B cell (primary cell): ENCODE measurements around the gene AZIN2. TPM values are rescaled to one million over a fixed set of nuclear protein-coding genes. Genes with fewer than 3 reads are reported as not detected.
A peak's percentile ranks its signal among the peaks of the same experiment; 100 is the strongest.

Experiments used
- ATAC-seq: fragments of 200-7000 bp; cut with Tn5 transposase; one replicate; pipeline ENCODE4 v1.10.0; 2021; ENCODE audit warnings: low read depth, mild to moderate bottlenecking, moderate number of reproducible peaks, moderate library complexity
- CTCF ChIA-PET: fragments of 350-600 bp; sonication (Branson Sonifier 250); formaldehyde crosslinking; loops from one replicate; lab custom pipeline; 2021; ENCODE audit warnings: antibody characterized with exemption, inconsistent platforms; lab: Charles Lee
- POLR2A ChIA-PET: fragments of 350-600 bp; sonication (Branson Sonifier 250); formaldehyde crosslinking; loops from one replicate; lab custom pipeline; 2021; ENCODE audit warnings: antibody characterized with exemption; lab: Charles Lee
- DNase-seq: peaks from one replicate; pipeline ENCODE4 v3.0.0; 2013
- H2AFZ ChIP-seq: 2 replicates; pipeline ENCODE4 v1.6.1; 2012; ENCODE audit warnings: mild to moderate bottlenecking, low read depth, low read length; ENCODE audit not compliant: insufficient read depth, poor library complexity, severe bottlenecking
- H3K27ac ChIP-seq, 2 donors: 1 replicate in 1 of 2; 2 replicates in 1 of 2; pipeline ENCODE4 v1.5.1; 2012 to 2013; ENCODE audit warnings: low read length in 2 of 2, mild to moderate bottlenecking in 2 of 2, moderate library complexity in 1 of 2
- H3K27me3 ChIP-seq, 4 experiments: fragments of 200-600 bp in 1 of 4; sonication (generic) in 1 of 4; replicated peaks in 1 of 4; 1 replicate in 2 of 4; 2 replicates in 2 of 4; pipeline versions ENCODE4 v1.6.1 to v1.7.0; 2013 to 2016; ENCODE audit warnings: low read length in 3 of 4, mild to moderate bottlenecking in 2 of 4, mixed read lengths in 1 of 4, moderate library complexity in 1 of 4; ENCODE audit not compliant: insufficient read depth in 4 of 4, control insufficient read depth in 3 of 4; ENCODE audit errors: control extremely low read depth in 1 of 4
- H3K36me3 ChIP-seq, 2 experiments: replicated peaks in 1 of 2; 1 replicate in 1 of 2; 2 replicates in 1 of 2; pipeline versions ENCODE4 v1.6.1 to v1.7.1; 2013; ENCODE audit warnings: low read length in 1 of 2; ENCODE audit not compliant: insufficient read depth in 2 of 2, control insufficient read depth in 1 of 2; ENCODE audit errors: control extremely low read depth in 1 of 2, extremely low read depth in 1 of 2
- H3K4me1 ChIP-seq, 2 donors: fragments of 200-600 bp in 1 of 2; sonication (generic) in 1 of 2; 1 replicate in 1 of 2; 2 replicates in 1 of 2; pipeline versions ENCODE4 v1.5.1 to v1.6.1; 2013 to 2017; ENCODE audit warnings: low read length in 2 of 2; ENCODE audit not compliant: control insufficient read depth in 2 of 2, insufficient read depth in 2 of 2
- H3K4me2 ChIP-seq: replicated peaks from 2 replicates; pipeline ENCODE3; 2012; ENCODE audit warnings: mild to moderate bottlenecking, low read depth, low read length; ENCODE audit not compliant: poor library complexity, severe bottlenecking
- H3K4me3 ChIP-seq, 5 experiments: fragments of 200-600 bp in 1 of 5; sonication (generic) in 1 of 5; 1 replicate in 3 of 5; 2 replicates in 2 of 5; pipeline versions ENCODE4 v1.5.1 to v1.7.0; 2011 to 2016; ENCODE audit warnings: low read length in 4 of 5, mild to moderate bottlenecking in 4 of 5, low read depth in 2 of 5, control low read depth in 1 of 5, moderate library complexity in 1 of 5; ENCODE audit not compliant: insufficient read depth in 1 of 5; ENCODE audit errors: control extremely low read depth in 1 of 5, extremely low read depth in 1 of 5
- H3K79me2 ChIP-seq: fragments of 200-600 bp; sonication (generic); one replicate; pipeline ENCODE4 v1.6.0; 2016; ENCODE audit warnings: low read length; ENCODE audit not compliant: control insufficient read depth, insufficient read depth
- H3K9ac ChIP-seq: fragments of 200-600 bp; sonication (generic); 2 replicates; pipeline ENCODE4 v1.6.1; 2017; ENCODE audit warnings: mild to moderate bottlenecking, low read length, moderate library complexity
- H3K9me3 ChIP-seq, 3 donors: one replicate each; pipeline versions ENCODE4 v1.6.1 to v1.7.1; 2013; ENCODE audit warnings: low read length in 2 of 3; ENCODE audit not compliant: control insufficient read depth in 2 of 3, insufficient read depth in 1 of 3; ENCODE audit errors: control extremely low read depth in 1 of 3
- H4K20me1 ChIP-seq: 2 replicates; pipeline ENCODE4 v1.6.0; 2012; ENCODE audit warnings: mild to moderate bottlenecking, low read length; ENCODE audit not compliant: insufficient read depth, control insufficient read depth, poor library complexity, severe bottlenecking
- H3K27ac Mint-ChIP-seq: one replicate; pipeline ENCODE4 v1.8.0; 2021; ENCODE audit warnings: mixed read lengths
- H3K27me3 Mint-ChIP-seq: one replicate; pipeline ENCODE4 v1.8.0; 2021; ENCODE audit warnings: mixed read lengths
- H3K4me1 Mint-ChIP-seq: one replicate; pipeline ENCODE4 v1.8.0; 2021; ENCODE audit warnings: mixed read lengths
- H3K4me3 Mint-ChIP-seq: one replicate; pipeline ENCODE4 v1.8.0; 2021; ENCODE audit warnings: mixed read lengths
- H3K9me3 Mint-ChIP-seq: one replicate; pipeline ENCODE4 v1.8.0; 2022; ENCODE audit warnings: mixed read lengths; ENCODE audit not compliant: insufficient read depth
- CTCF ChIP-seq: fragments of 200-600 bp; IDR thresholded peaks from one replicate; pipeline ENCODE4 v1.8.0; 2022; ENCODE audit warnings: antibody characterized with exemption, mild to moderate bottlenecking
- EZH2 ChIP-seq: IDR thresholded peaks from 2 replicates; pipeline ENCODE4 v1.6.1; 2012; ENCODE audit warnings: borderline replicate concordance, low read depth, mild to moderate bottlenecking, moderate library complexity, low read length; ENCODE audit not compliant: insufficient read depth, poor library complexity, severe bottlenecking
- WGBS: methylation state at CpG from one replicate; pipeline ENCODE4 v1.1.5; 2013; ENCODE audit warnings: missing lambda C conversion rate; ENCODE audit not compliant: insufficient coverage; 5-methylcytosine and 5-hydroxymethylcytosine counted together
- intact Hi-C: fragments of 100-400 bp; cut with micrococcal nuclease; formaldehyde crosslinking; loops from one replicate; pipeline ENCODE4 v1.10.0; 2022
- polyA plus RNA-seq: library from polyadenylated mRNA; depleted of rRNA; stranded (reverse); fragments of >200 nt; gene quantifications from 2 replicates; pipeline ENCODE4 v1.2.3, GENCODE V29; 2012
- total RNA-seq, 2 donors: library from RNA; stranded (reverse); fragments of 120-200 nt in 1 of 2; gene quantifications; 1 replicate in 1 of 2; 2 replicates in 1 of 2; pipeline versions ENCODE4 v1.2.3 to v1.2.4, GENCODE V29; 2013 to 2022

The AZIN2 gene
- total and polyA plus RNA-seq, 2 donors (not counting 1 experiment from before 2014, with no cell fraction given): 0.33 to 5.9 TPM

- Histone ChIP-seq H3K27me3 (no peaks in the 10 kb centered on the region), H3K9ac (no peak overlapping the region), H3K4me3 (no peak overlapping the region), H3K4me1 (peaks cover 0 to 5% of the 10 kb centered on the region in 2 donors), H2AFZ (no peak overlapping the region), H3K4me2 (no peak overlapping the region), H3K9me3 (no peaks in the 10 kb centered on the region), H4K20me1 (peaks cover 4% of the 10 kb centered on the region), H3K27ac (no peak overlapping the region), H3K36me3 (peaks cover 2 to 15% of the 10 kb centered on the region in 2 experiments), H3K79me2 (no peaks in the 10 kb centered on the region)
- DNase-seq (no peak), ATAC-seq (no peak)
- no peak for TF ChIP-seq EZH2
- TF ChIP-seq CTCF: no peak
- Mint-ChIP-seq H3K27me3 (no peaks in the 10 kb centered on the region), H3K9me3 (no peaks in the 10 kb centered on the region), H3K4me1 (peaks cover 5% of the 10 kb centered on the region), H3K27ac (no peak overlapping the region), H3K4me3 (no peak overlapping the region)
- ChIA-PET CTCF (no interaction called here), POLR2A (interaction anchor here (0.6 kb wide), 1 partner anchor 34 kb away, joined by 4 read pairs; no protein-coding TSS in a partner anchor)
- 97% methylated on average over 30 of the region's 30 CpGs for WGBS
- intact Hi-C loops: no loop called here
These were observed 66.5 kb downstream of the AZIN2 start for GRCh38 chr1:33147275-33147996.

GRCh38 chr1:33147997-33148314 is 67.0 kb downstream of the AZIN2 start:
- POLR2A ChIA-PET: interaction anchor here (0.6 kb wide), 1 partner anchor 33 kb away, joined by 4 read pairs; no protein-coding TSS in a partner anchor
- peaks cover 2 to 15% of the 10 kb centered on the region in 2 experiments for H3K36me3 ChIP-seq
- TF ChIP-seq EZH2 (no peak), CTCF (no peak)
- CTCF ChIA-PET: no interaction called here
- no peak overlapping the region for H3K9ac ChIP-seq
- Mint-ChIP-seq H3K4me1 (peaks cover 7% of the 10 kb centered on the region), H3K27ac (peak overlapping the region; percentile 20), H3K4me3 (no peak overlapping the region), H3K9me3 (no peaks in the 10 kb centered on the region), H3K27me3 (no peaks in the 10 kb centered on the region)
- H3K4me2 ChIP-seq: no peak overlapping the region
- H4K20me1 ChIP-seq: peaks cover 4% of the 10 kb centered on the region
- no CpG with 5 or more reads among the region's 3 CpGs for WGBS
- no peak overlapping the region for H3K27ac ChIP-seq
- no peak for ATAC-seq
- intact Hi-C loops: no loop called here
- no peaks in the 10 kb centered on the region for H3K27me3 ChIP-seq
- no peaks in the 10 kb centered on the region for H3K9me3 ChIP-seq
- H2AFZ ChIP-seq: no peak overlapping the region
- H3K4me3 ChIP-seq: no peak overlapping the region
- H3K4me1 ChIP-seq: peaks cover 0 to 6% of the 10 kb centered on the region in 2 donors
- H3K79me2 ChIP-seq: no peaks in the 10 kb centered on the region
- DNase-seq: no peak
